Central memory CD8-positive, alpha-beta T cell (primary cell): ENCODE measurements around the gene KANSL1.
"Not testable (repeated sequence)": the region's sequence is repeated elsewhere in the genome, so short reads cannot be mapped to it uniquely, and the experiment has no call there.

Experiments
- ATAC-seq: fragments of 150-1000 bp; cut with Tn5 transposase; replicated peaks from 2 replicates; pipeline ENCODE4 v1.10.0; 2022; ENCODE audit warnings: mild to moderate bottlenecking, moderate FRiP score, moderate number of reproducible peaks; ENCODE audit not compliant: poor library complexity, severe bottlenecking; ENCODE audit errors: extremely low read depth
- DNase-seq, 2 donors: peaks; one replicate each; pipeline ENCODE4 v3.0.0; 2021; ENCODE audit warnings: low spot score in 2 of 2
- H3K27ac Mint-ChIP-seq: one replicate; pipeline ENCODE4 v1.8.0; 2022; ENCODE audit warnings: low read depth, mild to moderate bottlenecking, moderate library complexity, mixed read lengths
- H3K27me3 Mint-ChIP-seq: one replicate; pipeline ENCODE4 v1.8.0; 2022; ENCODE audit warnings: mixed read lengths
- H3K36me3 Mint-ChIP-seq: one replicate; pipeline ENCODE4 v1.8.0; 2022; ENCODE audit warnings: mild to moderate bottlenecking, moderate library complexity, mixed read lengths; ENCODE audit not compliant: insufficient read depth
- H3K4me1 Mint-ChIP-seq: one replicate; pipeline ENCODE4 v1.8.0; 2022; ENCODE audit warnings: mixed read lengths
- H3K4me3 Mint-ChIP-seq: one replicate; pipeline ENCODE4 v1.8.0; 2022; ENCODE audit warnings: mild to moderate bottlenecking, moderate library complexity, mixed read lengths
- H3K9me3 Mint-ChIP-seq: one replicate; pipeline ENCODE4 v1.8.0; 2022; ENCODE audit warnings: mixed read lengths

The KANSL1 gene

DNA sequence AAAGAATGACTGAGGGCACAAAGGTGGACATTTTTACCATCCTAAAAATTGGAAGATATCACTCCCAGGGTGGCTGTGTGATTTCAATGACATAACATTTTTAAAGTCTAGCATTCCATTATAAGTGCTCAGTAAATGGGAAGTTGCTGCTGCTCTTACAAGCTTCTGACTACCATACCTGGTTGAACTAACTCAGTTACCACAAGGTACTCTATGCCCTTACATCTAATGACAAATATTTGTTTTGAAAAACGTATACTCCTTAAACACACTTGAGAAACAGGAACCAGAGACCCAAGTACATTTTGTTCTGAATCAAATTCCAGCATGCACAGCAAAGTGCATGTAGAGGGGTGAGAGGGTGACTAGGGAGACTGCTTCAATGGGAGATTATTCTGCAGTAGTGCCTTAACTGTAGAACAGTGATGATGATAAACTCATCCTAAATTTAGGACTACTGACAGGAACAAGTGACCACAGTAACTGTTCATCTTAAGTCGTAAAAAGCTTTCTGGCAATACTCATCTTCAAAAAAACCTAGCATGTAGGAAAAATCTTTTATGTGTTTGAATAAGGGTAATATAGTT is 83.5 kb downstream of the KANSL1 start:
- H3K36me3 Mint-ChIP-seq = peaks cover 8% of the 10 kb centered on the region
- H3K9me3 Mint-ChIP-seq = no peaks in the 10 kb centered on the region
- no peak overlapping the region for H3K27ac Mint-ChIP-seq
- no peak overlapping the region for H3K4me3 Mint-ChIP-seq
- no peaks in the 10 kb centered on the region for H3K27me3 Mint-ChIP-seq
- DNase-seq (no peak), ATAC-seq (no peak)
- peaks cover 72% of the 10 kb centered on the region for H3K4me1 Mint-ChIP-seq

DNA sequence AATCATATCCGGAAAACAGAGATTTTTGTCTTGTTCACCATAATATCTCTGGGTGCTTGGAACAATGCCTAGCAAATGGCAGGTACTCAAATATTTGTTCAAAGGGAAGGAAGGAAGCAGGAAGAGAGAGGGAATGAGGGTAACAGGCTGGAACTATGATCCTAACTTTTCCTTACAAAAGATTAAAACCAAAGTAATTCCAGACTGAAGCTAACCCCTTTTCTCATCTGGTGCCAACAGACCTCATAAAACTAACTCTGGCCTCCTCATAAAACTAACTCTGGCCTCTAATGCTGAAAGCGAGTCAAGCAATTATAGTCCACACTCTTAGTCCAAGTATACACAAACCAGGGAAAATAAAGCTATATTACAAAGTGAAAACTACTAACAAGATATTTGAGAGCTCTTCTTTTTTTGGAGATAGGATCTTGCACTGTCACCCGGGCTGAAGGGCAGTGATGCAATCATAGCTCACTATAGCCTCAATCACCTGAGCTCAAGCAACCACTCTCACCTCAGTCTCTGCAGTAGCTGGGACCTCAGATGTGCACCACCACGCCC is 84.6 kb downstream of the KANSL1 start:
- peaks cover 9% of the 10 kb centered on the region for H3K36me3 Mint-ChIP-seq
- H3K27me3 Mint-ChIP-seq = no peaks in the 10 kb centered on the region
- ATAC-seq = no peak
- H3K9me3 Mint-ChIP-seq = no peaks in the 10 kb centered on the region
- H3K4me3 Mint-ChIP-seq = peak overlapping the region; percentile 1
- DNase-seq = no peak
- H3K27ac Mint-ChIP-seq = peak overlapping the region; percentile 46
- peaks cover 70% of the 10 kb centered on the region for H3K4me1 Mint-ChIP-seq

DNA sequence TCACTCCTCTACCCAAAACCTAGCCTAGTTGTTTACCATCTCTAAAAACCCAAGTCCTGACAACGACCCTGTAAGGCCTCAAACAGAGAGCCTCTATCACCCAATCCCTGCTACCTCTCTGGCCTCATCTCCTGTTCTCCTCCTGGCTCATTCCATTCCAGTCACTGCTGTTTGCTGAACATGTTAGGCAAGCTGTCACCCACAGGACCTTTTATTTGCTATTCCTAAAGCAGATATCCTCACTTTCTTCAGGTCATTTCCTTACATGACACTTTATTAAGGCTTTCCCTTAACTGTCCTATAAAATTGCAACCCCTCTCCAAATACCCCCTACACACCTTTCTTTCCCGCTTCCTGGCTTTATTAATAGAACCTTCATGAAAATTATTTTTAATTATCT is 85.1 kb downstream of the KANSL1 start:
- H3K9me3 Mint-ChIP-seq = no peaks in the 10 kb centered on the region
- H3K4me1 Mint-ChIP-seq = peaks cover 70% of the 10 kb centered on the region
- no peak for ATAC-seq
- no peak for DNase-seq
- H3K27ac Mint-ChIP-seq = peak overlapping the region; percentile 46
- H3K27me3 Mint-ChIP-seq = no peaks in the 10 kb centered on the region
- peak overlapping the region; percentile 1 for H3K4me3 Mint-ChIP-seq
- H3K36me3 Mint-ChIP-seq = peaks cover 11% of the 10 kb centered on the region

GRCh38 chr17:46106966-46107644 is 86.1 kb downstream of the KANSL1 start:
- peak overlapping the region; percentile 46 for H3K27ac Mint-ChIP-seq
- H3K4me1 Mint-ChIP-seq = peaks cover 72% of the 10 kb centered on the region
- no peaks in the 10 kb centered on the region for H3K9me3 Mint-ChIP-seq
- peaks cover 11% of the 10 kb centered on the region for H3K36me3 Mint-ChIP-seq
- no peak for DNase-seq
- no peak overlapping the region for H3K4me3 Mint-ChIP-seq
- ATAC-seq = no peak
- H3K27me3 Mint-ChIP-seq = no peaks in the 10 kb centered on the region

- not testable (repeated sequence) for H3K4me3 Mint-ChIP-seq, H3K36me3 Mint-ChIP-seq, DNase-seq, H3K9me3 Mint-ChIP-seq, H3K27me3 Mint-ChIP-seq
- peaks cover 73% of the 10 kb centered on the region for H3K4me1 Mint-ChIP-seq
- peak; percentile 22 for ATAC-seq
- H3K27ac Mint-ChIP-seq = peak overlapping the region; percentile 32
Observed at GRCh38 chr17:46102806-46103205, 90.4 kb downstream of the KANSL1 start.

DNA sequence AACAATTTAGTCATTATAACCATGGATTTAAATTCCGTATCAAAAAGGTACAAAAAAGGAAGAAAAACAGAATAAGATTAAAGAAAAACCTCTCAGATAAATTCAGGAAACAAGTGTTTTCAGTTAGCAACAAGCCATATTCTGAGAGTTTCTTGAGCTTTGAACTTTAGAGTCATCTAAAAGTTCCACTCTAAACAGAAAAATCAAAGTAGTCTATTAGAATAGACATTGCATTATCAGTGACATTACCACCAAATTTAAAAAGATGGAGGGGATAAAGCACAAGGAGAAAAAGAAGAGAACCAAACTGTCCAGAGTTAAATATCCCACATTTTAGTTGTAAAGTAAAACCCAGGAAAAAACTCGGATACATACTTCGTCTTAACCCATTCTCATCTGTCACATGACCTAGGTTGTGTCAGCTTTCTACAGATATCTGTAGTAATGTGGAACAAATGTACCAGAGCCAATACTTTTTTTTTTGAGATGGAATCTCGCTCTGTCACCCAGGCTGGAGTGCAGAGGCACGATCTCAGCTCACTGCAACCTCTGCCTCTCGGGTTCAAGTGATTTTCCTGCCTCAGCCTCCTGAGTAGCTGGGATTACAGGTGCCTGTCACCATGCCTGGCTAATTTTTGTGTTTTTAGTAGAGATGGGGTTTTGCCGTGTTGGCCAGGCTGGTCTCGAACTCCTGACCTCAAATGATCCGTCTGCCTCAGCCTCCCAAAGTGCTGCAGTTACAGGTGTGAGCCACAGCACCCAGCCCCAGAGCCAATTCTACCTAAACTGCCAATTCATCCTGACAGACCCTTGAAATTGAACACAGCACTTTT is 91.2 kb downstream of the KANSL1 start:
- not testable (repeated sequence) for ATAC-seq

DNA sequence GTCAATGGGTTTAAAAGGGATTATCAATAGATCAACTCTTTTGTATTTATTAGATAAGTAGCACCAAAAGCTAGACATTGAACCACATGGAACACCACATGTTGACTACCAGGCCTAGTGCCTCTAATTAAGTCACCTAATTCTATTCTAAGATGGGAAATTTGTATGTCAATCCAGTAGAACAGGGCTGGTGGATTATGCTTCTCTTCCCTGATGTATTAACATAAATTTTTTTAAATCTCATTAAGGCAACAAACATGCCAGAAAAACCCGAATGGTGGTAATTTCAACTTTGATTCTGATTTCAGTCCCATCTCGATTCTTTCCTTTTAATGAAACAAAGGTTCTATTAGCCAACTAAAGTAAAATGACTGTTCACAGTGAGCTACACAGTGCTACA is 92.6 kb downstream of the KANSL1 start:
- peak overlapping the region; percentile 41 for H3K4me3 Mint-ChIP-seq
- peak overlapping the region; percentile 86 for H3K27ac Mint-ChIP-seq
- H3K36me3 Mint-ChIP-seq = peaks cover 7% of the 10 kb centered on the region
- ATAC-seq (no peak), DNase-seq (no peak)
- peaks cover 64% of the 10 kb centered on the region for H3K4me1 Mint-ChIP-seq
- no peaks in the 10 kb centered on the region for H3K27me3 Mint-ChIP-seq
- H3K9me3 Mint-ChIP-seq = no peaks in the 10 kb centered on the region

More for the DNA sequence above, 91.2 kb downstream of the KANSL1 start:
- not testable (repeated sequence) for H3K4me3 Mint-ChIP-seq, DNase-seq, H3K27me3 Mint-ChIP-seq, H3K9me3 Mint-ChIP-seq, H3K36me3 Mint-ChIP-seq
- Mint-ChIP-seq H3K27ac (peak overlapping the region; percentile 86), H3K4me1 (peaks cover 73% of the 10 kb centered on the region)

DNA sequence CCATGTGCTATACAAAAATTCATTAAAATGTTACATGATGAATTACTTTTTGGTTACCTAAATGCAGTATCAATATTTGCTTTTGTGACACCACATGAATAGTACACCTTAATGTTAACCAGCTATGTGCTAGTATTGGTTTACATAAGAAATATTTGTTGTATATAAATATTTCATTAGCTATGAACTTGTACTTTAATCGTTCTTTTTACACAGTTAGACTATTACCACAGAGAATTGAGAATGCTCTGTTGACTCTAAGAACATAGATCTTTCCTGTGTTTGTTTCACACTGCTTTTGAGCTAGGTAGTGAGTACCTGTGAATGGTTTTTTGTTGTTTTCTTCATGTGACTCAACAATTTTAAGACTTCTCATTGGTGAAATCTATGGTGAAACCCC is 93.4 kb downstream of the KANSL1 start:
- no peak for DNase-seq

DNA sequence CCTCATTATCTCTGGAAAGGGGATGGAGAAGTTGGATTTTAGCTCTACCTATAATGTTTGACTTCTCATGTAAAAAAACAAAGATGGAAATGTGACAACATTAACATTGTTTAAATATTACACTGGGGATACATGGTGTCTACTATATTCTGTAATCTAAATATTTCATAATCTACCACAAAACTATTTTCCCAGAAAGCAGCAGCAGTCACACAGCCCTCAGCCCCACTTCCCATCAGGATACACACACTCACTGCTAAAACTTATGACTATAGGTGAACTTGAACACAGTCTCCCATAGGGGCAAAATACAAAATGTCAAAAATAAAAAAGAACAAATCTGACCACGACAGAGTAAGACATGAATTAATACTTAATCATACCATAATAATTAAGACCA is 95.7 kb downstream of the KANSL1 start:
- H3K4me1 Mint-ChIP-seq = peaks cover 51% of the 10 kb centered on the region
- no peak for ATAC-seq

More for the DNA sequence above, 93.4 kb downstream of the KANSL1 start:
- Mint-ChIP-seq H3K36me3 (peaks cover 10% of the 10 kb centered on the region), H3K4me3 (no peak overlapping the region), H3K27ac (peak overlapping the region; percentile 86), H3K9me3 (no peaks in the 10 kb centered on the region), H3K4me1 (peaks cover 70% of the 10 kb centered on the region), H3K27me3 (no peaks in the 10 kb centered on the region)
- ATAC-seq = no peak

GRCh38 chr17:46092991-46093390 is 100.2 kb downstream of the KANSL1 start:
- Mint-ChIP-seq H3K27me3 (no peaks in the 10 kb centered on the region), H3K27ac (no peak overlapping the region), H3K9me3 (no peaks in the 10 kb centered on the region), H3K4me3 (no peak overlapping the region), H3K36me3 (peaks cover 28% of the 10 kb centered on the region), H3K4me1 (peaks cover 47% of the 10 kb centered on the region)
- no peak for ATAC-seq
- no peak for DNase-seq

More for the DNA sequence above, 95.7 kb downstream of the KANSL1 start:
- peaks cover 12% of the 10 kb centered on the region for H3K36me3 Mint-ChIP-seq
- DNase-seq = no peak
- H3K27ac Mint-ChIP-seq = peak overlapping the region; percentile 59
- no peaks in the 10 kb centered on the region for H3K9me3 Mint-ChIP-seq
- H3K27me3 Mint-ChIP-seq = no peaks in the 10 kb centered on the region
- no peak overlapping the region for H3K4me3 Mint-ChIP-seq

DNA sequence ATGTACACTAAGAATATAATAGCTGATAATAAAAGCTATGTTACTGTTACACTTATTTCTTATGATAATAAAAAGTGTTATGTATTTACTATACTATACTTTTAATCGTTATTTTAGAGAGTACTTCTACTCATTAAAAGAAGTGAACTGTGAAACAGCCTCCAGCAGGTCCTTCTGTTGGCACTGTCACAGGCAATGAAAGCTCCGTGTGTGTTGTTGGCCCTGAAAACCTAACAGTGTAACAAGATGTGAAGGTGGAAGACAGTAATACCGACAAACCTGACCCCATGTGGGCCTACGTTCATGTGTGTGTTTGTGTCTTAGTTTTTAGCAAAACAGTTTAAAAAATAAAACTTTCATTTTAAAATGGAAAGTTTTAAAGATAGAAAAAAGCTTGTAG is 102.4 kb downstream of the KANSL1 start:
- Mint-ChIP-seq H3K27ac (peak overlapping the region; percentile 41), H3K36me3 (peaks cover 27% of the 10 kb centered on the region), H3K9me3 (no peaks in the 10 kb centered on the region), H3K4me3 (no peak overlapping the region), H3K27me3 (no peaks in the 10 kb centered on the region), H3K4me1 (peaks cover 51% of the 10 kb centered on the region)
- no peak for DNase-seq
- no peak for ATAC-seq

DNA sequence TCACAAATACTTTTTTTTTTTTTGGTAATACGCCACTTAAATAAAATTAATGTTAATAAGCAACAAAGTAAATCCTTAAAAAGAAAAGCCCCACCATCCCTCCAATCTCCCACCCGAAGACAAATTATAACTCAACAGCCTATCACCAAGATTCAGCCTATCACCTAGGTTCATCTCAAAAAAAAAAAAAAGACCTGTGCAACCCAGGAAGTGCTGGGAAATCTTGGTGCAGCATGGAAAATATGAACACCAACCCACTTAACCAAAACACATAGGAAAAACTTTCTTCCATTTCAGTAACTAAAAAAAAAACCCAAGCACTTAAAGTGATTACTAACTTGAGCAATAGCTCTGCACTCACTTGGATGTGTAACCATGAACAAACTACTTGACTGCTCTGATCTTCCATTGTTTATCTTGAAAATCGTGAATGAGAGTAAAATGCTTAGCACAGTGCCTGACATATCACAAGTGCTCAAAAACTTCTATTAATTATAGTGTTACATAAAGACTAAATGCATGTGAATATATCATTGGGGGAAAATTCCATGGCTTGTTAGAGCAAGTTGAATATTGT is 103.8 kb downstream of the KANSL1 start:
- Mint-ChIP-seq H3K36me3 (peaks cover 23% of the 10 kb centered on the region), H3K27me3 (no peaks in the 10 kb centered on the region), H3K4me3 (no peak overlapping the region), H3K4me1 (peaks cover 57% of the 10 kb centered on the region), H3K9me3 (no peaks in the 10 kb centered on the region), H3K27ac (peak overlapping the region; percentile 46)
- DNase-seq (no peak), ATAC-seq (no peak)
